K562 (cell line): ENCODE results near the gene DENND2C. TPM values are rescaled to one million over a fixed set of nuclear protein-coding genes. Genes with fewer than 3 reads are reported as not detected.

Source experiments
- ARID3A ChIP-seq: IDR thresholded peaks from 2 replicates; pipeline ENCODE4 v1.6.1; 2012; ENCODE audit warnings: low read depth, low read length, improper control_type of control experiment, borderline replicate concordance
- ATF7 ChIP-seq: fragments of 450-650 bp; IDR thresholded peaks from 2 replicates; pipeline ENCODE4 v1.7.1; 2014; ENCODE audit warnings: mild to moderate bottlenecking, moderate library complexity
- BRD4 ChIP-seq: fragments of 200-600 bp; sonication (generic); IDR thresholded peaks from 2 replicates; pipeline ENCODE4 v1.6.1; 2017; ENCODE audit warnings: inconsistent platforms
- CBX1 ChIP-seq: sonication (generic); IDR thresholded peaks from 2 replicates; pipeline ENCODE4 v1.6.1; 2016; ENCODE audit warnings: antibody characterized with exemption, low read depth, mild to moderate bottlenecking
- CEBPB ChIP-seq: fragments of 450-650 bp; IDR thresholded peaks from 2 replicates; pipeline ENCODE4 v1.6.1; 2016; ENCODE audit warnings: missing genetic modification characterization, missing compliant biosample characterization
- CHD1 ChIP-seq: fragments of 200-600 bp; sonication (generic); IDR thresholded peaks from one replicate; pipeline ENCODE4 v1.6.1; 2012; ENCODE audit warnings: mild to moderate bottlenecking, moderate library complexity, low read length, inconsistent platforms
- CREB3 ChIP-seq: fragments of 450-650 bp; conservative IDR thresholded peaks from 2 replicates; pipeline ENCODE4 v1.6.1; 2016; ENCODE audit warnings: missing genetic modification characterization, low read depth, mild to moderate bottlenecking, missing compliant biosample characterization, moderate library complexity
- CXXC5 ChIP-seq: fragments of 250-450 bp; sonication (Bioruptor Pico); IDR thresholded peaks from 2 replicates; pipeline ENCODE4 v1.8.0; 2022; ENCODE audit warnings: inconsistent platforms, mild to moderate bottlenecking, moderate library complexity
- GABPB2 ChIP-seq: fragments of 250-450 bp; sonication (Bioruptor Pico); conservative IDR thresholded peaks from 2 replicates; pipeline ENCODE4 v1.5.1; 2021; ENCODE audit warnings: mild to moderate bottlenecking
- GTF2A2 ChIP-seq: IDR thresholded peaks from 2 replicates; pipeline ENCODE4 v1.6.1; 2016; ENCODE audit warnings: mild to moderate bottlenecking, missing genetic modification characterization, missing compliant biosample characterization
- HES1 ChIP-seq: fragments of 450-650 bp; IDR thresholded peaks from 2 replicates; pipeline ENCODE4 v1.6.1; 2016; ENCODE audit warnings: low read depth, mild to moderate bottlenecking, moderate library complexity
- HNRNPUL1 ChIP-seq: fragments of 200-400 bp; formaldehyde crosslinking; IDR thresholded peaks from 2 replicates; pipeline ENCODE4 v1.6.1; 2017; ENCODE audit warnings: low read length
- MCM5 ChIP-seq: fragments of 450-650 bp; IDR thresholded peaks from 2 replicates; pipeline ENCODE4 v1.6.1; 2016; ENCODE audit warnings: low read depth
- NCOA6 ChIP-seq: fragments of 450-650 bp; IDR thresholded peaks from 2 replicates; pipeline ENCODE4 v1.6.1; 2017; ENCODE audit warnings: mild to moderate bottlenecking
- POLR2AphosphoS5 ChIP-seq: IDR thresholded peaks from 2 replicates; pipeline ENCODE4 v1.6.1; 2011; ENCODE audit warnings: mild to moderate bottlenecking, low read depth, low read length, moderate library complexity; ENCODE audit not compliant: control insufficient read depth, insufficient read depth
- WHSC1 ChIP-seq: IDR thresholded peaks from one replicate; pipeline ENCODE4 v1.6.1; 2012; ENCODE audit warnings: low read length, control low read depth, inconsistent platforms
- ZBTB43 ChIP-seq: sonication (generic); formaldehyde crosslinking; IDR thresholded peaks from 2 replicates; pipeline ENCODE4 v1.8.0; 2023; ENCODE audit warnings: mild to moderate bottlenecking, missing genetic modification reagents
- ZKSCAN8 ChIP-seq: fragments of 200-800 bp; sonication (Bioruptor generic); IDR thresholded peaks from 2 replicates; pipeline ENCODE4 v1.6.1; 2016; ENCODE audit warnings: missing genetic modification characterization, missing compliant biosample characterization
- ZNF586 ChIP-seq: fragments of 450-650 bp; formaldehyde crosslinking; conservative IDR thresholded peaks from 2 replicates; pipeline ENCODE4 v1.4.0; 2020; ENCODE audit warnings: mild to moderate bottlenecking, moderate library complexity
- polyA plus RNA-seq, 8 experiments: library from polyadenylated mRNA; depleted of rRNA in 4 of 8; stranded (reverse) in 5 of 8; unstranded in 3 of 8; fragments of >200 nt; fragmentation: Nextera tagmentation in 2 of 8; fragmentation: Illumina TruSeq in 1 of 8; extraction: Ambion mirVana in 2 of 8; extraction: Trizol in 1 of 8; gene quantifications; 2 replicates each; pipeline versions ENCODE4 v1.2.1 to v1.2.3, GENCODE V29; 2011 to 2014; ENCODE audit warnings: inconsistent platforms in 1 of 8, missing spikeins in 1 of 8
- total RNA-seq, 7 experiments: library from RNA; depleted of rRNA in 6 of 7; stranded (reverse); fragments of >200 nt in 6 of 7; fragmentation: Illumina TruSeq in 2 of 7; extraction: Trizol in 2 of 7; gene quantifications; 2 replicates each; pipeline versions ENCODE4 v1.2.1 to v1.2.3, GENCODE V29; 2011 to 2021; ENCODE audit warnings: low replicate concordance in 1 of 7
- TF ChIP-seq, protein P1 (sequence below): fragments of 450-650 bp; IDR thresholded peaks from 2 replicates; pipeline ENCODE4 v1.6.1; 2016; ENCODE audit warnings: borderline replicate concordance

Gene DENND2C
- total and polyA plus RNA-seq, 9 of the 15 experiments (the other 6 are each of a cell fraction or from before 2014, with no cell fraction given), result 0.03 to 0.25 (median 0.14) TPM

- TF ChIP-seq ZNF586 (CRISPR knock-in tag) (no peak), CHD1 (no peak), GABPB2 (CRISPR knock-in tag) (no peak), ZBTB43 (CRISPR knock-in tag) (no peak), CEBPB (tag) (peak; percentile 94), NCOA6 (peak; percentile 95), MCM5 (no peak), HES1 (no peak), ATF7 (peak; percentile 98), GTF2A2 (tag) (no peak), WHSC1 (no peak), BRD4 (peak; percentile 73; the same call in 1 of the 2 replicates), POLR2AphosphoS5 (peak; percentile 98), CXXC5 (CRISPR knock-in tag) (peak; percentile 91), HNRNPUL1 (no peak), ZKSCAN8 (CRISPR knock-in tag) (no peak), CBX1 (0 out of 2 replicates have a peak, but pooled peaks have one; percentile 74), ARID3A (peak; percentile 98), CREB3 (tag) (peak; percentile 92)
- TF ChIP-seq, protein P1, sequence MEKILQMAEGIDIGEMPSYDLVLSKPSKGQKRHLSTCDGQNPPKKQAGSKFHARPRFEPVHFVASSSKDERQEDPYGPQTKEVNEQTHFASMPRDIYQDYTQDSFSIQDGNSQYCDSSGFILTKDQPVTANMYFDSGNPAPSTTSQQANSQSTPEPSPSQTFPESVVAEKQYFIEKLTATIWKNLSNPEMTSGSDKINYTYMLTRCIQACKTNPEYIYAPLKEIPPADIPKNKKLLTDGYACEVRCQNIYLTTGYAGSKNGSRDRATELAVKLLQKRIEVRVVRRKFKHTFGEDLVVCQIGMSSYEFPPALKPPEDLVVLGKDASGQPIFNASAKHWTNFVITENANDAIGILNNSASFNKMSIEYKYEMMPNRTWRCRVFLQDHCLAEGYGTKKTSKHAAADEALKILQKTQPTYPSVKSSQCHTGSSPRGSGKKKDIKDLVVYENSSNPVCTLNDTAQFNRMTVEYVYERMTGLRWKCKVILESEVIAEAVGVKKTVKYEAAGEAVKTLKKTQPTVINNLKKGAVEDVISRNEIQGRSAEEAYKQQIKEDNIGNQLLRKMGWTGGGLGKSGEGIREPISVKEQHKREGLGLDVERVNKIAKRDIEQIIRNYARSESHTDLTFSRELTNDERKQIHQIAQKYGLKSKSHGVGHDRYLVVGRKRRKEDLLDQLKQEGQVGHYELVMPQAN, result 0 out of 2 replicates have a peak, but pooled peaks have one; percentile 67
Measured at GRCh38 chr1:114581335-114582287, 88.2 kb downstream of the DENND2C start, which contains the start of gene BCAS2 (continued).
